ENCODE results near the gene ZDHHC14.

GRCh38 chr6:157429248-157429647 is 48.3 kb downstream of the ZDHHC14 start:
- TF ChIP-seq CTCF (IDR thresholded peaks at IDR 0.05) (no peak), EP300 (IDR thresholded peaks at IDR 0.05) (no peak), POLR2A (IDR thresholded peaks at IDR 0.05; ENCODE audit: low read depth) (no peak)
